Hematopoietic multipotent progenitor cell (in vitro differentiated cells): ENCODE measurements around the gene WDR45B. TPM values are rescaled to one million over a fixed set of nuclear protein-coding genes. Genes with fewer than 3 reads are reported as not detected.
A peak's percentile ranks its signal among the peaks of the same experiment; 100 is the strongest.

ENCODE experiments used
- DNase-seq, 3 donors: peaks; one replicate each; pipeline ENCODE4 v3.0.0-alpha.2; 2011 to 2015; ENCODE audit warnings: low read depth in 2 of 3, low spot score in 2 of 3
- total RNA-seq: library from RNA; depleted of rRNA; stranded (reverse); fragments of >200 nt; gene quantifications from one replicate; pipeline ENCODE4 v1.2.3, GENCODE V29; 2012

The WDR45B gene
- total RNA-seq, 1 donor = 44.7 TPM

GRCh38 chr17:82602986-82603710, 45.1 kb downstream of the WDR45B start:
- no peak for DNase-seq

- DNase-seq = no peak
These were observed 45.8 kb downstream of the WDR45B start for GRCh38 chr17:82602487-82602886.

- DNase-seq = no peak
These were observed 46.7 kb downstream of the WDR45B start for GRCh38 chr17:82601447-82602000.

GRCh38 chr17:82600731-82601446, 47.4 kb downstream of the WDR45B start:
- no peak for DNase-seq

- no peak for DNase-seq
These were observed 48.3 kb downstream of the WDR45B start for GRCh38 chr17:82599674-82600661.

GRCh38 chr17:82598256-82599119, 49.8 kb downstream of the WDR45B start:
- no peak for DNase-seq

GRCh38 chr17:82596837-82597672, 51.2 kb downstream of the WDR45B start:
- no peak for DNase-seq

- DNase-seq = no peak
These were observed 51.9 kb downstream of the WDR45B start for GRCh38 chr17:82596296-82596695.

- no peak for DNase-seq
These were observed 52.4 kb downstream of the WDR45B start for GRCh38 chr17:82595893-82596292.

GRCh38 chr17:82594571-82594970, 53.7 kb downstream of the WDR45B start:
- no peak for DNase-seq

- DNase-seq = no peak
These were observed 54.6 kb downstream of the WDR45B start for GRCh38 chr17:82593590-82594087.

GRCh38 chr17:82592767-82593589, 55.3 kb downstream of the WDR45B start:
- peak in 2 of 3 donors; percentile 93 to 95 for DNase-seq

GRCh38 chr17:82592289-82592766, 55.9 kb downstream of the WDR45B start:
- DNase-seq = peak in 1 of 3 donors; percentile 22

GRCh38 chr17:82590881-82591539, 57.2 kb downstream of the WDR45B start:
- no peak for DNase-seq

GRCh38 chr17:82590216-82590615, 58.0 kb downstream of the WDR45B start:
- no peak for DNase-seq

GRCh38 chr17:82589851-82590180, 58.4 kb downstream of the WDR45B start:
- DNase-seq = no peak
